HCT116 (cell line): ENCODE measurements around the gene HLCS. TPM values are rescaled to one million over a fixed set of nuclear protein-coding genes. Genes with fewer than 3 reads are reported as not detected.

Experiments used
- ATAC-seq: fragments of 200-7000 bp; cut with Tn5 transposase; 2 replicates; pipeline ENCODE4 v1.9.1; 2020; ENCODE audit warnings: mild to moderate bottlenecking, moderate library complexity
- BruUV-seq: library from RNA; stranded (reverse); fragments of 400-500 nt; replicated peaks from 2 replicates; lab custom pipeline; 2021; lab: Mats Ljungman, UMichigan
- CTCF ChIA-PET: fragments of 300-600 bp; sonication (Branson Sonifier 250); formaldehyde crosslinking; loops from one replicate; lab custom pipeline; 2021; ENCODE audit warnings: antibody characterized with exemption; lab: Charles Lee
- POLR2A ChIA-PET: fragments of 300-600, 350-600 bp; sonication (Branson Sonifier 250); formaldehyde crosslinking; loops from one replicate; lab custom pipeline; 2021; ENCODE audit warnings: antibody characterized with exemption; lab: Charles Lee
- RAD21 ChIA-PET, 2 experiments: fragments of 300-600 bp; sonication (Branson Sonifier 250); formaldehyde crosslinking; loops; one replicate each; lab custom pipeline; 2023; ENCODE audit warnings: low total read pairs in 2 of 2; ENCODE audit not compliant: uncharacterized antibody in 2 of 2, unreplicated experiment in 2 of 2, low non-redundant PET in 1 of 2; lab: Charles Lee
- DNase-seq: peaks from one replicate; pipeline ENCODE4 v3.0.0-alpha.2; 2010; ENCODE audit warnings: low read depth, low spot score
- H2AFZ ChIP-seq: fragments of 200-600 bp; shearing (Covaris generic), sonication (generic); 2 replicates; pipeline ENCODE4 v1.6.1; 2017; ENCODE audit warnings: low read depth, mixed run types, mixed read lengths, antibody characterized with exemption, low read length; ENCODE audit not compliant: poor library complexity, severe bottlenecking
- H3K27ac ChIP-seq: 2 replicates; pipeline ENCODE4 v1.5.1; 2012; ENCODE audit warnings: low read depth, low read length
- H3K27me3 ChIP-seq: fragments of 200-600 bp; sonication (generic); 2 replicates; pipeline ENCODE4 v1.6.1; 2016; ENCODE audit warnings: mixed run types, low read length, mixed read lengths; ENCODE audit not compliant: insufficient read depth
- H3K36me3 ChIP-seq, 2 experiments: fragments of 200-500 bp in 1 of 2; fragments of 200-600 bp in 1 of 2; sonication (Bioruptor generic) in 1 of 2; sonication (generic) in 1 of 2; 2 replicates each; pipeline versions ENCODE4 v1.5.1 to v1.6.1; 2014 to 2016; ENCODE audit warnings: low read length in 2 of 2, inconsistent platforms in 1 of 2, mixed read lengths in 1 of 2, mixed run types in 1 of 2; ENCODE audit not compliant: insufficient read depth in 2 of 2, control insufficient read depth in 1 of 2
- H3K4me1 ChIP-seq, 2 experiments: fragments of 200-600 bp in 1 of 2; sonication (generic) in 1 of 2; 2 replicates each; pipeline versions ENCODE4 v1.5.1 to v1.6.1; 2012 to 2017; ENCODE audit warnings: low read length in 2 of 2, inconsistent platforms in 1 of 2, mild to moderate bottlenecking in 1 of 2, mixed read lengths in 1 of 2, mixed run types in 1 of 2, moderate library complexity in 1 of 2; ENCODE audit not compliant: insufficient read depth in 2 of 2, control insufficient read depth in 1 of 2
- H3K4me2 ChIP-seq: fragments of 200-600 bp; sonication (generic); 2 replicates; pipeline ENCODE4 v1.6.1; 2017; ENCODE audit warnings: mixed run types, low read length, mixed read lengths
- H3K4me3 ChIP-seq, 2 experiments: fragments of 200-600 bp in 1 of 2; sonication (generic) in 1 of 2; replicated peaks in 1 of 2; 2 replicates each; pipeline ENCODE4 v1.5.1; 2011 to 2016; ENCODE audit warnings: low read length in 2 of 2, control low read depth in 1 of 2, low read depth in 1 of 2, mild to moderate bottlenecking in 1 of 2, mixed read lengths in 1 of 2, mixed run types in 1 of 2
- H3K79me2 ChIP-seq: fragments of 200-600 bp; sonication (generic); 2 replicates; pipeline ENCODE4 v1.6.1; 2017; ENCODE audit warnings: mild to moderate bottlenecking, mixed run types, low read length, moderate library complexity, mixed read lengths; ENCODE audit not compliant: insufficient read depth
- H3K9ac ChIP-seq: fragments of 200-600 bp; sonication (generic); 2 replicates; pipeline ENCODE4 v1.6.1; 2016; ENCODE audit warnings: low read length, mixed read lengths
- H3K9me2 ChIP-seq: fragments of 200-600 bp; sonication (generic), shearing (Covaris generic); 2 replicates; pipeline ENCODE4 v1.6.1; 2017; ENCODE audit warnings: mixed run types, mild to moderate bottlenecking, moderate library complexity; ENCODE audit not compliant: insufficient read depth
- H3K9me3 ChIP-seq, 2 experiments: fragments of 200-500 bp in 1 of 2; fragments of 200-600 bp in 1 of 2; sonication (Bioruptor generic) in 1 of 2; sonication (generic) in 1 of 2; 2 replicates each; pipeline ENCODE4 v1.6.1; 2014 to 2017; ENCODE audit warnings: low read length in 2 of 2, mixed read lengths in 2 of 2, inconsistent platforms in 1 of 2, low read depth in 1 of 2, mild to moderate bottlenecking in 1 of 2, mixed run types in 1 of 2, moderate library complexity in 1 of 2; ENCODE audit not compliant: control insufficient read depth in 1 of 2, insufficient read depth in 1 of 2
- H4K20me1 ChIP-seq: fragments of 200-600 bp; sonication (generic), shearing (Covaris generic); 2 replicates; pipeline ENCODE4 v1.6.1; 2017; ENCODE audit warnings: mixed run types, mild to moderate bottlenecking, moderate library complexity; ENCODE audit not compliant: insufficient read depth
- CBX3 ChIP-seq: IDR thresholded peaks from 2 replicates; pipeline ENCODE4 v1.6.1; 2012; ENCODE audit warnings: low read depth
- CEBPB ChIP-seq: IDR thresholded peaks from 2 replicates; pipeline ENCODE4 v1.6.1; 2012; ENCODE audit warnings: low read depth
- EZH2 ChIP-seq: fragments of 200-600 bp; sonication (generic); IDR thresholded peaks from 2 replicates; pipeline ENCODE4 v1.6.1; 2017; ENCODE audit warnings: antibody characterized with exemption, mixed run types
- FOSL1 ChIP-seq: IDR thresholded peaks from 2 replicates; pipeline ENCODE4 v1.6.1; 2012; ENCODE audit warnings: low read depth
- JUND ChIP-seq: IDR thresholded peaks from 2 replicates; pipeline ENCODE4 v1.6.1; 2012
- POLR2A ChIP-seq: IDR thresholded peaks from 2 replicates; pipeline ENCODE4 v1.7.0; 2011; ENCODE audit warnings: borderline replicate concordance; ENCODE audit not compliant: insufficient read depth, insufficient read length; ENCODE audit errors: extremely low read depth
- SRF ChIP-seq: IDR thresholded peaks from 2 replicates; pipeline ENCODE4 v1.6.1; 2012; ENCODE audit warnings: low read depth
- YY1 ChIP-seq: IDR thresholded peaks from 2 replicates; pipeline ENCODE4 v1.6.1; 2011; ENCODE audit warnings: low read length, low read depth, moderate library complexity, mild to moderate bottlenecking; ENCODE audit not compliant: insufficient replicate concordance; ENCODE audit errors: extremely low read depth
- ZNF274 ChIP-seq: fragments of 200-500 bp; sonication (Bioruptor generic); IDR thresholded peaks from 2 replicates; pipeline ENCODE4 v1.6.1; 2014; ENCODE audit warnings: mild to moderate bottlenecking, low read depth, low read length, inconsistent platforms
- intact Hi-C: fragments of 100-400 bp; cut with micrococcal nuclease; formaldehyde crosslinking; loops from 2 replicates; pipeline ENCODE4 v1.10.0; 2022
- total RNA-seq: library from RNA; stranded (reverse); gene quantifications from one replicate; pipeline ENCODE4 v1.2.1, GENCODE V29; 2021; ENCODE audit not compliant: unreplicated experiment
- TF ChIP-seq, protein P1 (sequence below): IDR thresholded peaks from 2 replicates; pipeline ENCODE4 v1.6.1; 2012
- TF ChIP-seq, protein P2 (sequence below): IDR thresholded peaks from 2 replicates; pipeline ENCODE4 v1.6.1; 2012
- TF ChIP-seq, protein P3 (sequence below): IDR thresholded peaks from 2 replicates; pipeline ENCODE4 v1.6.1; 2012; ENCODE audit warnings: low read depth

Gene HLCS
- total RNA-seq, 1 experiment from 2014 or later: 18.5 TPM

GRCh38 chr21:36716836-36717235 lies 249.6 kb downstream of the HLCS start:
- BruUV-seq: no TSS peak
- ATAC-seq (no peak), DNase-seq (no peak)
- H3K4me1 ChIP-seq: peaks cover 15 to 23% of the 10 kb centered on the region in 2 experiments
- H3K79me2 ChIP-seq: no peaks in the 10 kb centered on the region
- H3K27ac ChIP-seq: no peak overlapping the region
- no peaks in the 10 kb centered on the region for H3K9me3 ChIP-seq
- no peaks in the 10 kb centered on the region for H3K9me2 ChIP-seq
- no peaks in the 10 kb centered on the region for H3K27me3 ChIP-seq
- intact Hi-C loops: no loop called here
- no peak overlapping the region for H3K9ac ChIP-seq
- ChIA-PET POLR2A (no interaction called here), CTCF (no interaction called here), RAD21 (no interaction called here)
- no peak overlapping the region for H2AFZ ChIP-seq
- TF ChIP-seq ZNF274 (no peak), FOSL1 (no peak), POLR2A (no peak), SRF (no peak), JUND (no peak), CBX3 (no peak), CEBPB (no peak), EZH2 (no peak), YY1 (no peak)
- TF ChIP-seq, protein P1, sequence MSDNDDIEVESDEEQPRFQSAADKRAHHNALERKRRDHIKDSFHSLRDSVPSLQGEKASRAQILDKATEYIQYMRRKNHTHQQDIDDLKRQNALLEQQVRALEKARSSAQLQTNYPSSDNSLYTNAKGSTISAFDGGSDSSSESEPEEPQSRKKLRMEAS: no peak
- TF ChIP-seq, protein P2, sequence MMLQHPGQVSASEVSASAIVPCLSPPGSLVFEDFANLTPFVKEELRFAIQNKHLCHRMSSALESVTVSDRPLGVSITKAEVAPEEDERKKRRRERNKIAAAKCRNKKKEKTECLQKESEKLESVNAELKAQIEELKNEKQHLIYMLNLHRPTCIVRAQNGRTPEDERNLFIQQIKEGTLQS: no peak
- TF ChIP-seq, protein P3, sequence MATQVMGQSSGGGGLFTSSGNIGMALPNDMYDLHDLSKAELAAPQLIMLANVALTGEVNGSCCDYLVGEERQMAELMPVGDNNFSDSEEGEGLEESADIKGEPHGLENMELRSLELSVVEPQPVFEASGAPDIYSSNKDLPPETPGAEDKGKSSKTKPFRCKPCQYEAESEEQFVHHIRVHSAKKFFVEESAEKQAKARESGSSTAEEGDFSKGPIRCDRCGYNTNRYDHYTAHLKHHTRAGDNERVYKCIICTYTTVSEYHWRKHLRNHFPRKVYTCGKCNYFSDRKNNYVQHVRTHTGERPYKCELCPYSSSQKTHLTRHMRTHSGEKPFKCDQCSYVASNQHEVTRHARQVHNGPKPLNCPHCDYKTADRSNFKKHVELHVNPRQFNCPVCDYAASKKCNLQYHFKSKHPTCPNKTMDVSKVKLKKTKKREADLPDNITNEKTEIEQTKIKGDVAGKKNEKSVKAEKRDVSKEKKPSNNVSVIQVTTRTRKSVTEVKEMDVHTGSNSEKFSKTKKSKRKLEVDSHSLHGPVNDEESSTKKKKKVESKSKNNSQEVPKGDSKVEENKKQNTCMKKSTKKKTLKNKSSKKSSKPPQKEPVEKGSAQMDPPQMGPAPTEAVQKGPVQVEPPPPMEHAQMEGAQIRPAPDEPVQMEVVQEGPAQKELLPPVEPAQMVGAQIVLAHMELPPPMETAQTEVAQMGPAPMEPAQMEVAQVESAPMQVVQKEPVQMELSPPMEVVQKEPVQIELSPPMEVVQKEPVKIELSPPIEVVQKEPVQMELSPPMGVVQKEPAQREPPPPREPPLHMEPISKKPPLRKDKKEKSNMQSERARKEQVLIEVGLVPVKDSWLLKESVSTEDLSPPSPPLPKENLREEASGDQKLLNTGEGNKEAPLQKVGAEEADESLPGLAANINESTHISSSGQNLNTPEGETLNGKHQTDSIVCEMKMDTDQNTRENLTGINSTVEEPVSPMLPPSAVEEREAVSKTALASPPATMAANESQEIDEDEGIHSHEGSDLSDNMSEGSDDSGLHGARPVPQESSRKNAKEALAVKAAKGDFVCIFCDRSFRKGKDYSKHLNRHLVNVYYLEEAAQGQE: no peak
- peaks cover 5 to 6% of the 10 kb centered on the region in 2 experiments; a peak in 1 of 4 replicates for H3K36me3 ChIP-seq
- no peaks in the 10 kb centered on the region for H4K20me1 ChIP-seq
- no peak overlapping the region for H3K4me2 ChIP-seq
- no peak overlapping the region for H3K4me3 ChIP-seq
